ENCODE measurements around the gene GSTCD. TPM values are rescaled to one million over a fixed set of nuclear protein-coding genes. Genes with fewer than 3 reads are reported as not detected.

Gene GSTCD
- total RNA-seq, 1 experiment from 2014 or later, result 21.7 TPM

- H3K4me3 Mint-ChIP-seq, result peak within 1 kb of the TSS; percentile 80
- H3K36me3 Mint-ChIP-seq, result no peaks in the 10 kb centered on the region
- H3K27me3 Mint-ChIP-seq (ENCODE audit: low read depth), result peaks cover 95% of the 10 kb centered on the region
- H3K27ac Mint-ChIP-seq, result no peak within 1 kb of the TSS
- TF ChIP-seq MAX (CRISPR knock-in tag; IDR thresholded peaks at IDR 0.05) (peak; percentile 36; the same call in 1 of the 2 replicates), SP1 (CRISPR knock-in tag; conservative IDR thresholded peaks at IDR 0.05) (no peak), ZNF219 (CRISPR knock-in tag; IDR thresholded peaks at IDR 0.05; ENCODE audit: borderline replicate concordance) (peak; percentile 25; the same call in 1 of the 2 replicates), ZBTB43 (CRISPR knock-in tag; IDR thresholded peaks at IDR 0.05) (no peak), ZNF423 (CRISPR knock-in tag; IDR thresholded peaks at IDR 0.05) (peak; percentile 43; the same call in 1 of the 2 replicates)
- ATAC-seq (peak; percentile 72), DNase-seq (ENCODE audit: low spot score) (peak; percentile 43)
- ChIA-PET CTCF (no interaction called here), POLR2A (interaction anchor here (0.9 kb wide), 1 partner anchor 69 kb away, joined by 3 read pairs; no protein-coding TSS in a partner anchor)
- peaks cover 37% of the 10 kb centered on the region for H3K4me1 Mint-ChIP-seq
- no peaks in the 10 kb centered on the region for H3K9me3 Mint-ChIP-seq
Observed at GRCh38 chr4:105894660-105895582, 186.3 kb downstream of the GSTCD start, which contains the start of gene NPNT. Gene NPNT, plus strand, starts transcription at chr4:105895471. Its CDS starts 182 bp downstream, at chr4:105895653.

GRCh38 chr4:105895583-105896460 is 187.2 kb downstream of the GSTCD start:
- peak overlapping the region; percentile 80 for H3K4me3 Mint-ChIP-seq
- peaks cover 37% of the 10 kb centered on the region for H3K4me1 Mint-ChIP-seq
- ChIA-PET CTCF (no interaction called here), POLR2A (no interaction called here)
- H3K9me3 Mint-ChIP-seq, result no peaks in the 10 kb centered on the region
- peaks cover 93% of the 10 kb centered on the region for H3K27me3 Mint-ChIP-seq (ENCODE audit: low read depth)
- H3K36me3 Mint-ChIP-seq, result no peaks in the 10 kb centered on the region
- no peak for TF ChIP-seq ZNF232 (CRISPR knock-in tag; IDR thresholded peaks at IDR 0.05)
- peak; percentile 34; the same call in 1 of the 2 replicates for TF ChIP-seq ZNF423 (CRISPR knock-in tag; IDR thresholded peaks at IDR 0.05)
- DNase-seq (ENCODE audit: low spot score), result peak; percentile 54
- H3K27ac Mint-ChIP-seq, result no peak overlapping the region
- peak; percentile 14 for ATAC-seq

GRCh38 chr4:105896461-105896942 is 187.9 kb downstream of the GSTCD start:
- H3K9me3 Mint-ChIP-seq, result no peaks in the 10 kb centered on the region
- H3K27ac Mint-ChIP-seq, result no peak overlapping the region

More at GRCh38 chr4:105896461-105896942, 187.9 kb downstream of the GSTCD start:
- ATAC-seq, result peak; percentile 61
- H3K4me1 Mint-ChIP-seq, result peaks cover 37% of the 10 kb centered on the region
- no peaks in the 10 kb centered on the region for H3K36me3 Mint-ChIP-seq
- no peak for DNase-seq (ENCODE audit: low spot score)
- no peak for TF ChIP-seq HMGXB4 (CRISPR knock-in tag; IDR thresholded peaks at IDR 0.05)
- 0 out of 2 replicates have a peak, but pooled peaks have one; percentile 13 for TF ChIP-seq ZBTB21 (CRISPR knock-in tag; IDR thresholded peaks at IDR 0.05; ENCODE audit: borderline replicate concordance)
- TF ChIP-seq SMAD4 (CRISPR knock-in tag; IDR thresholded peaks at IDR 0.05), result no peak
- no peak for TF ChIP-seq ERG (CRISPR knock-in tag; IDR thresholded peaks at IDR 0.05)
- TF ChIP-seq E2F5 (CRISPR knock-in tag; IDR thresholded peaks at IDR 0.05), result no peak
- ChIA-PET CTCF (no interaction called here), POLR2A (no interaction called here)
- H3K4me3 Mint-ChIP-seq, result peak overlapping the region; percentile 80
- peaks cover 86% of the 10 kb centered on the region for H3K27me3 Mint-ChIP-seq (ENCODE audit: low read depth)

Other genes with a start within 250 kb of the GSTCD start
- gene PPA2, start 234.7 kb upstream of the GSTCD start, total RNA-seq (2021), result 50.8 to 69.0 TPM (median 64.0 TPM) in 3 replicates
- gene ARHGEF38, start 156.2 kb upstream of the GSTCD start, total RNA-seq (2021), result not detected in 3 replicates
- gene INTS12, start 95 bp upstream of the GSTCD start, total RNA-seq (2021), result 10.0 to 12.6 TPM (median 10.8 TPM) in 3 replicates
- gene NPNT, start 186.7 kb downstream of the GSTCD start, total RNA-seq (2021), result 1.3 to 1.6 TPM (median 1.4 TPM) in 3 replicates

Data from WTC11 (cell line).